Activated gamma-delta T cell (primary cell): Measurements from ENCODE around the gene ARL2.

Experiments used
- DNase-seq: peaks from one replicate; lab custom pipeline; 2025; lab: John Stamatoyannopoulos, UW

ARL2 gene

DNA sequence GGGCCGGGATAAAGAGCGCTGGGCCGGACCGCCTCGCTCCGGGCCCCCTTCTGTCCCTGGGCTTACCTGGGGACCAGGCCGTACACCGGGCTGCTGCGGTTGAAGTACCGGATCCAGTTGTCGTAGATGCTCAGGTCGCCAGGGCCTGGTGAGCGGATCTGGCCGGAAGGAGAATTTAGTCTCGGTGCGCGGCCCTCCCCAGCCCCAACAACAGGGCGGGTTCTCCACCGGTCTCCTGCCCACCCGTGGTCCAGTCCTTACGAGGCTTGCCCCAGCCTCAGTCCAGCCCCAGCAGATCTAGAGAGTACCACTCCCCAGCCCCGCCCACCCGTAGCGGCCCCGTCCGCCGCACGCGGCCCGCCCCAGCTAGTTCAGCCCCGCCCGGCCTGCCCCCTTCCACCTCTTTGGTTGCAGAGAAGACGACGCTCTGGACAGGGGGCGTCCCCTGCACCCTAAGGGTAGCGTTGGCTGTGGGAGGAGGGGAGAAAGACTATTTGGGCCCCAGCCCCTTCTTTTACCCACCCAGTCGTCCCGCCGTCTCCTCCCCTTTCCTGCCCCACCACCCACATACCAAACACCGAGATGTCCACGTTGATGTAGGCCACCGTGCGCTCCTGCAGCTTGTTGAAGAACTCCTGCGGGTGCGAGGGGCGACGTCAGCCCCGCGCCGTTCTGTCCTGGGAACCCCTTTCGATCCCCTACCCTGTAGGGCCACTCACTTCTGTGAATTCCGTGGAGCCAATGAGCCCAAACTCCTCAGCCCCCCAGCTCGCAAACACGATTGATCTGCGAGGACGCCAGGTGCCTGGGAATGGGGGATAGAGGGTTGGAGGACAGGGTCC is 33.8 kb downstream of the ARL2 start:
- no peak for DNase-seq

DNA sequence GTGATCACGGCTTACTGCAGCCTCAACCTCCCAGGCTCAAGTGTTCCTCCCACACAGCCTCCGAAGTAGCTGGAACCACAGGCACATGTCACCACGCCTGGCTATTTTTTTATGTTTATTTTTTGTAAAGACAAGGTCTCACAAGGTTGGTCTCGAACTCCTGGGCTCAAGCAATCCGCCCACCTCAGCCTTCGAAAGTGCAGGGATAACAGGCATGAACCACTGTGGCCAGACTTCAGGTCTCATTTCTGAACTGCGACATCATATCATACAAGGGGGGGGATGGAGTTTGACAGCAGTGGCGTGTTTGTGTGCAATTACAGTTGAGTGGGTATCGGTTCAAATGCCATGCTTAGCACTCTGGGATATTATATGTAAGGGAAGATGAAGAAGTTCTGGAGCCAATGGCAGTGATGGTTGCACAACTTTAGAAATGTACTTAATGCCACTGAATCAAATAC is 37.5 kb downstream of the ARL2 start:
- DNase-seq = no peak

DNA sequence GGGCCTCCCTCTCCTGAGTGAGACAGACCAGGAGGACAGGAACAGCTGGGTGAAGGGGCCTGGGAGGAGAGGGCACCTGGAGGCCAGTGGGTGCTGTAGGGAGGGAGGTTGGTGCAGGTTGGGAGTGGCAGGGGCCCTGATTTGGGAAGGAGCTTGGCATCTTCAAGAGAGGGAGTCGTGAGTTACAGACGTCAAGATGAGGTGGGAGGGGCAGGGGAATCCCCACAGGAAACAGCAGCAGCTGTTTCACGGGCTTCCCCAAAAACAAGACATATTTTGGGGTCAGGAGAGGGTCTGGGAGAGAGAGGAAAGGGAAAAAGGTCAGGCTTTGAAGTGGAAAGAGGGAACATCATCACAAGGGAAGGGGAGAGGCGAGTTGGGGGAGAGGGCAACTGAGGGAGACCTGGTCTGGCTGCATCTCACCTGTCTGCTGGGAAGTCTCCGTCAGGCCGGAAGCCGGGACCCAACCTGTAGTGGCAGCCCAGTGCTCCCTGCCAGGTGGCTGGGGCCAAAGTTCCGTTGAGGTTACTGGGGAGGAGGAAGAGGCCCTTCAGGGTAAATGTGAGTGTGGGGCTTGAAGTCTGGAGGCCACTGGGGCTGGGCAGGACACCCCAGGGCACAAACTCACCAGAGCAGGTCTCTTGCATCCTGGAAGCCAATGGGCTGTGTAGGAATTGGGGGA is 40.0 kb downstream of the ARL2 start:
- DNase-seq = no peak

DNA sequence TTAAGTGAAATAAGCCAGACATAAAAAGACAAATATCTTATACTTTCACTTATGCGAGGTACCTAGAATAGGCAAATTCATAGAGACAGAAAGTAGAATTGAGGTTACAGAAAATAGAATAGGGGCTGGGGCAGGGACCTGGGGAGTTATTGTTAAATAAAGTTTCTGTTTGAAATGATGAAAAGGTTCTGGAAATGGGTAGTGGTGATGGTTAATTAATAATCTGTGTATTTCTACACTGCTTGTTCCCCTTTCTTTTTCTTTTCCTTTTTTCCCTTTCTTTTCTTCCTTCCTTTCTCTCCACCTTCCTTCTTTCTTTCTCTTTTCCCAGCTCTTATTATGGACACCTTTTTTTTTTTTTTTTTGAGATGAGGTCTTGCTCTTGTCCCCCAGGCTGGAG is 41.6 kb downstream of the ARL2 start:
- DNase-seq = no peak

DNA sequence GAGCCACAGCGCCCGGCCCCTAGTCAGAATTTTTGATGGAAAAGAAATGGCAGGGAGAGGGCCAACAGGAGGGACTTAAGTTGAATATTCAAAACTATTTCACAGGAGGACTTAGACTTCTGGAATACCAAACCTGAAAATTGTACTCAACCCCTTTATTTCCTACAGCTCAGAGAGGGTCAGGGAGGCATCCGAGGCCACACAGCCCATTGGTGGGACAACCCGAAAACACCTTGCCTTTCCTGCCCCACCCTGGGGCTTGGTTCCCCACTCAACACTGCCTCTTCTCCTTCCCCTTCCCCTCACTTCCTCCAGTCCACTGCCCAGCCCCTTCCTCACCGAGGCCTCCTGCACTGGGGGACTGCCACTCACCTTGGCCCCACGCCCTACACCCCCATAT is 43.0 kb downstream of the ARL2 start:
- no peak for DNase-seq

DNA sequence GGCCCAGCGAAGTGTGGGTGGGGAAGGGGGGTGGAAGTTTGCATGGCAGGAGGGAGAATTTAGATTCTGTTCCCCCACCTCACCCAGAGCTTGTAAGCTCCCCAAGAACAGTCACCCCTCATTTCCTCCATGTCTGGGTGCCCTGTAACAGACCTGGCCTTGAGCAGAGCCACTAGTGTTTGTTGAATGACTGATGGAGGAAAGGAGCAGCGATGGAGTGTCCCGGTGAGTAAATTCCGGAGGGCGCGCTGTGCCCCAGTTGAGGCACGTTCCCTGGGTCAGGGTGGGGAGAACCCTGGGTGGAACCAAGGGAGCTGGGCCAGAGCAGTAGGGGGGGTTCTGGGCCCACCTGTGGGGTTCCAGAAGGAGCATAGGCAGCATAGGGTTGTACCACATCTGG is 43.6 kb downstream of the ARL2 start:
- no peak for DNase-seq

DNA sequence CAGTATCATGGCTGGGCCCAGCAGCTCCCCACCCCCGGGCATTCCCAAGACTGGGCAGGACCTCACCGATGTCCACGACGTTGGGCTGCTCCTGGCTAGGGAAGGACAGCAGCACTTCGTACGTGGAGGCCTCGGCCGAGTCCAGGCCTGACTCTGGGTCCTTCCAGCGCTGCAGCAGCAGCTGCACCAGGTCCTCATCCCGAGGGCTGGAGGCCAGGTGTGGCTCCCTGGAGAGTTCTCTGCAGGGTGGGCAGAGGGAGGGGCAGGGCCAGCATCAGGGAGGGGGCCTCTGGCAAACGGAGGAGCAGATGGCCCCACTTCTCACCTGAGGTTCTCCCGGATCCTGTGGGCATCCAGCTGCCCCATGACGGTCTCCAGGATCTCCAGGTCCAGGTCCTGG is 44.1 kb downstream of the ARL2 start:
- DNase-seq = no peak

DNA sequence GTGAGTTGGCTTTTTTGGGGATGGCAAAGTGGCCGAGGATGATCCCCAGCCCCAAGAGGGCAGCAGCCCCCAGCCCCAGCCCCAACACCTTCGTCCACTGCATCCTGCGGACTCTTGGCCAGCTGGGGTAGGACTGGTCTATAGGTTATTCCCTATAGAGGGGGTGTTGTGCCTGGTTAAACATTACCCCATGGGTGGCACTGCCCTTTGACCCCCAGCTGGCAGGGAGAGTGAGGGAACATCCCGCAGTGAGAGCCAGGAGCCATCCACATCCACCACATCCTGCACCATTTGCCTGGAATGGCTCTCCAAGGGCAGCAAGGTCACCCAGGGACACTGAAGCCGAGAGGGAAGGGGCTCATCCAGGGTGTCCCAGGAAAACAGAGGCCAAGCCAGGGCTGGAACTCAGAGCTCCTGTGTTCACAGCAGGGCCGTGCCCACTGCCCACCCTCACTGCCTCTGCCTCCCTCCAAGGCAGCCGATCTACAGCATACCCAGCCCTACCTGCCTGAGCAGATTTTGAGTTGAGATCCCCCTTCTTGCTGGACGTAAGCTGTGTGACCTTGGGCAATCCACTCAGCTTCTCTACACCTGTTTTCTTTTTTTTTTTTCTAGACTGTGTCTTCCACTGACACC is 44.6 kb downstream of the ARL2 start, which contains the start of gene NAALADL1:
NAALADL1 (minus strand) TSS at position 135 of the 636 bp plus-strand sequence; CDS start at position 103, 32 bp downstream.
- DNase-seq = no peak

DNA sequence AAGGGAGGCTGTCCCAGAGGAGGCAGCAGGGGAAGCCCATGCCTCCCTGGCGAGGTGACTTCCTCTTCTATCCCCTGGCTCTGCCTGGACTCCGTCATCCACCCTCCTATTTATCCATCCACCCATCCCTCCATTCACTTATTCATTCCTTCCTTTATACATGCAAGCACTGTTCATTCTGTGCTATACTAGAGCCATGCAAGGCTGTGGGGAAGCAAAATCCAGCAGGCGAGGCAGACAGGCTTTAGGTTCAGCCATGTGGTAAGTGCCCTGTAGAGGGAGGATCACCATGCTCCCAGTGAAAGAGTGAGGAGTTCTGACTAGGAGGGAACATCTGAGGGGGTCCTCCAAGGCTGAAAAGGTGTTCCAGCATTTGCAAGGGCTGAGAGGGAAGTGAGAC is 45.6 kb downstream of the ARL2 start:
- DNase-seq = no peak

DNA sequence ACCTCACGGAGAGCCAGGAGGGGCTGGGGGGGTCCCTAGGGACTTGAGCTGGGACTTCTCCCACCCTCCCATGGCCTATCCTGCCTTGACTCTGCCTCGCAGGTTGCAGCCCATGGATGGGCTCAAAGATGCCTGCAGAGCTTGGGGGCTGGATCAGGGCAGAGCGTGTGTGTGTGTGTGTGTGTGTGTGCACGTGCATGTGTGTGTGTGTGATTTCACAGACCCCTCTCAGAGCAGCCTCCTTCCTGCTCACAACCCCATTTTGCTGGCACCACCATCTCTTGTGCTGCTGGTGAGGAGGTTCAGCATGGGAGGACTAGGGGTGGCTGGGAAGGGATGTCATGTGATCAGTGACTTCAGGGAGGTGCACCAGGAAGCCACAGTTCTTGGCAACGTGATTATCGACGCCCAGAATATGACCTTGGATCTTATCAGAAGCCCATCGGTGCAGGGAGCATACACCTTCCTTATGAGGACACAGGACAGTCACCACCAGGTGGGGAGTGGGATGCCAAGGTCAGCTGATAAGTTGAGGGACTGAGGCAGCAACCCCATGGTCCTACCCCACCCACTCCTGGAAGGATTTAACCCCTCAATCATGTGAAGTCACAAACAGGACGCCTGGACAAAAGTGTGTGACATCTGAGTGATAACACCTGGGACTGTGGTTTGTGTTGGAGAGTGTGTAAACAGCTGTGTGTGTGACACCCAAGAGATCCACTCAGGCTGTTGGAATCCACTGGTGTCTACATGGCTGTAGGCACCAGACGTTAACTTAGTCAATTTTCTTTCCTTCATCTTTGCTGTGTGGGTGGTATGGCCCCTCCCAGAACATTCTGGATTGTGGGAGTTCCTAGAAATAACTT is 46.2 kb downstream of the ARL2 start:
- no peak for DNase-seq

DNA sequence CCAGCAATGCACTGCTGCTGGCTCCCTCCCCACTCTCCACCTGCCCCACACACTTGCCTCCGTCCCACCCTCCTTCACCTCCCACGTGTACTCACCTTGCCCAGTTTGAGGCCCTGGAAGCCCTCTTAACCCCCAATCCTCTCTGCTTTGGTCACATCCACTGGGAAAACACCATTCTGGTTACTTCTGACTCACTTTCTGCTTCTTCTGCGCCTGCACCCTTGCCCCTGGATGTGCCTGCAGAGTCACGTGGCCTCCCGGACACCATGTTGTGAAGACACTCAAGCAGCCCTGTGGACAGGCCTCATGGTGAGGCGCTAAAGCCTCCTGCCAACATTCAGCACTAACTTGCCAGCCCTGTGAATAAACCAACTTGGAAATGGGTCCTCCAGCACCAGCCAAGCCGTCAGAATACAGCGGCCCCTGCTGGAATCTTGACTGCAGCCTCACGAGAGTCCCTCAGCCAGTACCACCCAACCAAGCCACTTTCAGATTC is 47.0 kb downstream of the ARL2 start:
- DNase-seq = no peak

DNA sequence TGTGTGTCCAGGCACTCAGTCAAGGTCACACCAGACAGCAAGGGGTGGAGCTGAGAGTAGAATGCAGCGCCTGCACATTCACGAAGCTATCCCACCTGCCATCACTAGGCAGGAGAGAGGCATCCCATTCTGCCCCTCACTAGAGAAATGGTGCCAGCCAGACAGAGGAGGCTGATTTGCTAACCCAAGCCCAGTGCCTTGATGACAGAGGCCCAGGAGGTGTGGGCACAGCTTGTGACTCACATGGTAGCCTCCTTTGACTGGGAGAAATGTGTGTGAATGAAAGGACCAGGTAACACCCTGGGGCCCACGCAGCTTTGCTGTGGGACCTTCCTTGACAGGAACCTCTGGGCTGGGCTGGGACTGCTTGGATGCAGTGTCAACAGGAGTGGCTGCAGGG is 49.6 kb downstream of the ARL2 start:
- DNase-seq = no peak

DNA sequence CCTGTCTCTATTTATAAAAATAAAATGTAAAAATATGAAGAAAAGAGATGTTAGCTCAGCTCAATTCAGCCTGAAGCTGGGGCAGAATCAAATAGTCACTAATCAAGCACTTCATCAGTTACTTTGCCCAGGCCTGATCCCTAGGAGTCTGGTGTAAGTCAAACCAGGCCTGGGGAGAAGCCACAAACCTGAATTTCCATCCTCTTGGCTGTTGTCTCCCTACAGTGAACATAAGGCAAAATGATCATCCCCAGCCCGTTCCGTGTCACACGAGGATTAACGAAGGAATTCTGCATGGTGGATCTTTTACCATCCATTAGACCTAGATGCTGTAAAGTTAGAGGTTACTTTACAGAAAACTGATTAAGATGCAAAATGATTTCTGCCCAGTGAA is 50.9 kb downstream of the ARL2 start:
- no peak for DNase-seq

DNA sequence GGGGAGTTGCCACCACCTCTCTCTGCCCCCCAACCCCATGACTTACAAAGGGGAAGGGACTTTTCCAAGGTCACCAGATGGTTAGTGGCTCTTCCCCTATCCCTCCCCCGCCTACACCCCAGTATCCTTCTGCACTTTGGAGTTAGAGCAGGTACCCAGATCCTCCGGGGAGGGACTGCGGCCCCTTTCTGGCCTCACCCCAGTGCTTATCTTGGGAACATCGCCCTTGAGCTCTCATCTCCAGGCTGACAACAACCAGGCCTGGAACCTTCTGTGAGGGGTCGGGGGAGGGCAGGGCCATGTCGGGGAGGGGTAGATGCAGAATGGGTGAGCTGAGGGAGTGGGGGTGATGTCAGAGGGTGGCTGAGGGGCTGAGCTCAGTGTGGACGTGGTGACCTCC is 51.9 kb downstream of the ARL2 start:
- no peak for DNase-seq

DNA sequence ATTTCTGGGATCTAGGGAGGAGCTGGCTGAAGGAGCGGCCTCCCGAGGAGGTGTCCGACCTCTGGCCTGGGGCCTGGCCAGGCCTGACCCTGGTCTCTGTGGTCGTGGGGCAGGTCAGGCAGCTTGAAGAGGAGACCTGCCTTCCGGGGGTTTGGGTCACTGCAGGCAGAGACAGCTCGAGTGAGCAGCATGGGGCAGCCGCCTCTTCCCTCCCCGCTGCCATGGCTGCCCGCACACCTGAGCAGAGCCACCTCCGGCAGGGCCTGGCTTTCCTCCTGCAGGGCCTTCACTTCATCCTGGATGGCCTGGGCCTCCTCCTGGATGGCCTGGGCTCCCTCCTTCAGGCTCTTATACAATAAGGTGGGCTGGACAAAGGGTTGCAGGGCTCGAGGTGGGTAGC is 52.4 kb downstream of the ARL2 start:
- DNase-seq = no peak

DNA sequence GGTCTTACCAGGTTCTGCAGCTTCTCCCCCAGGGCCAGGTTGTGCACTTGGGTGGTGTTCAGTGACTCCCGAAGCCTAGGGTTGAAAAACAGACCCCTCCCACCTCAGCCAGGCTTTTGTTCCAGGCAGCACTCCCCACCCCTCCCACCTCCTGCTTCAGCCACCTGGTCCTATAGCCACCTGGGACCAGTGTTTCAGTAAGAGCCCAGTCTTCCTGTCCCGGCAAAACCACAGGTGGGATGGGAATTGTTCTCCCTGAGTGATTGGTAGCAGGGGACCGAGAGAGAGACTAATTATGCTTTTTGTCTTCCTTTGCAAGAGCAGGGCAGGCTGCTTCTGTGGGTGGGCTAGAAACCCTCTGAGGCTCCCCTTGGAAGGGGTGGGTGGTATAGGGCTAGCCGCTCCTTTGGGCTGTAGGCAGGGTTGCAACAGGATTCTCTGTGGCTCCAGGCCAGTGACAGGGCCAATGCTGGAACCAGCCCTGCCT is 52.9 kb downstream of the ARL2 start:
- DNase-seq = no peak

DNA sequence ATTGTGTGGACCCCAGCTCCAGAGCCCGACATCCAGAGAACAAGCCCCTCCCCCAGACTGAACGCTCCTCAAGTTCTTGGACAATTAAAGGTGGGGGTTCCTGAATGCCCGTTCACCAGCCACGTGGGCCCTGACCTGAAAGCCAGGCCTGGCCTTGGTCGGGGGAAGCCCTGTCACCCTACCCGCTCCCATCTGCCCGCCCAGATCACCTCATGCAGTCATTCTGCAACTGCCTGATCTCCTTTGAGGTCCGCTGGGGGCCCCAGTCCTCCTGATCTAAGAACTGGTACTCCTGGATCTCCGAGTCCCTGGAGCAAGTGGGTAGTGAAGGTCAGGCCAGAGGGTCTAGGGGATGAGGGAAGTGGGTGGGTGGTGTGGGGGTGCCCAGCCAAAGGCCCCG is 53.5 kb downstream of the ARL2 start:
- no peak for DNase-seq

DNA sequence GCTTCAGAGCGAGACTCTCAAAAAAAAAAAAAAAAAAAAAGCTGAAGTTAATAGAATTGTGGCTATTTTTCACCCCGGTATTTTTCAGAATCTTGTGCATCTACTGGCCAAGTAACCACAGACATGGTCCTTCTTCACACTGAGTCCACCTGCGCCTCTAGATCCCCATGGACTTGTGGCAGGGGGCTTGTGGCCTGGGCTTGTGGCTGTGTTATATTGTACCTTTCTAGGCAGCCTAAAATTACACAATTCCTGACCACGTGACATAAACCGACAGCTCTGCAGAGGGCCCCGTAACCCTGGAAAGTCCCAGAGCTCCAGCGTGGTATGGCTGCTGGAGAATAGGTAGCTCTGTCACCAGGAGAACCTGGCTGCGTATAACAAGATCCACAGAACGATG is 55.3 kb downstream of the ARL2 start:
- no peak for DNase-seq
